H1 (cell line): Measurements from ENCODE around the gene KCNQ2. TPM values are rescaled to one million over a fixed set of nuclear protein-coding genes. Genes with fewer than 3 reads are reported as not detected.

Experiments
- EP300 ChIP-seq, 2 experiments: IDR thresholded peaks; 1 replicate in 1 of 2; 2 replicates in 1 of 2; pipeline ENCODE4 v1.6.1; 2011 to 2012; ENCODE audit warnings: low read depth in 2 of 2, low read length in 2 of 2, mild to moderate bottlenecking in 2 of 2, borderline replicate concordance in 1 of 2, inconsistent platforms in 1 of 2, moderate library complexity in 1 of 2
- GTF2F1 ChIP-seq: IDR thresholded peaks from 2 replicates; pipeline ENCODE4 v1.6.1; 2012; ENCODE audit warnings: low read depth, low read length, improper control_type of control experiment, borderline replicate concordance
- HDAC2 ChIP-seq, 2 experiments: fragments of 300-600 bp in 1 of 2; sonication (generic) in 1 of 2; IDR thresholded peaks; 2 replicates each; pipeline ENCODE4 v1.6.1; 2011 to 2012; ENCODE audit warnings: low read depth in 2 of 2, low read length in 2 of 2, mild to moderate bottlenecking in 2 of 2, moderate library complexity in 2 of 2, borderline replicate concordance in 1 of 2, inconsistent platforms in 1 of 2
- KDM5A ChIP-seq: fragments of 200-600 bp; IDR thresholded peaks from 2 replicates; pipeline ENCODE4 v1.7.1; 2012; ENCODE audit warnings: mild to moderate bottlenecking, low read length, inconsistent platforms, mixed read lengths
- RFX5 ChIP-seq: IDR thresholded peaks from 2 replicates; pipeline ENCODE4 v1.6.1; 2011; ENCODE audit warnings: low read depth, low read length, improper control_type of control experiment, borderline replicate concordance
- SIRT6 ChIP-seq: IDR thresholded peaks from one replicate; pipeline ENCODE4 v1.7.1; 2012; ENCODE audit warnings: low read length, inconsistent platforms
- SP2 ChIP-seq: IDR thresholded peaks from 2 replicates; pipeline ENCODE4 v1.6.1; 2012; ENCODE audit warnings: mild to moderate bottlenecking, low read length, inconsistent platforms
- TBP ChIP-seq: IDR thresholded peaks from 2 replicates; pipeline ENCODE4 v1.6.1; 2011; ENCODE audit warnings: low read depth, low read length, improper control_type of control experiment
- YY1 ChIP-seq: IDR thresholded peaks from 2 replicates; pipeline ENCODE4 v1.6.1; 2011; ENCODE audit warnings: low read depth, mild to moderate bottlenecking, low read length
- ZNF274 ChIP-seq: IDR thresholded peaks from 2 replicates; pipeline ENCODE4 v1.7.0; 2012; ENCODE audit warnings: low read length, borderline replicate concordance; ENCODE audit errors: extremely low read depth
- polyA plus RNA-seq, 7 experiments: library from polyadenylated mRNA; depleted of rRNA in 3 of 7; stranded (reverse) in 5 of 7; unstranded in 2 of 7; fragments of >200 nt in 5 of 7; fragments of 200-250 nt in 2 of 7; gene quantifications; 1 replicate in 5 of 7; 2 replicates in 1 of 7; 4 replicates in 1 of 7; pipeline versions ENCODE4 v1.2.1 to v1.2.3, GENCODE V29; 2011 to 2013; ENCODE audit warnings: missing spikeins in 2 of 7, mixed read lengths in 2 of 7
- total RNA-seq: library from RNA; stranded (reverse); fragmentation: NEBNext Ultra II Directional; extraction: Animal tissue kit (Norgen Biotek cat#: 25700); gene quantifications from 2 replicates; pipeline ENCODE4 v1.2.1, GENCODE V29; 2021
- TF ChIP-seq, protein P1 (sequence below): IDR thresholded peaks from 2 replicates; pipeline ENCODE4 v1.6.1; 2012; ENCODE audit warnings: low read length, inconsistent platforms

The KCNQ2 gene
- total and polyA plus RNA-seq, 2 of the 8 experiments (the other 6 are each of a cell fraction or from before 2014, with no cell fraction given) = 82.6 to 243 TPM

DNA sequence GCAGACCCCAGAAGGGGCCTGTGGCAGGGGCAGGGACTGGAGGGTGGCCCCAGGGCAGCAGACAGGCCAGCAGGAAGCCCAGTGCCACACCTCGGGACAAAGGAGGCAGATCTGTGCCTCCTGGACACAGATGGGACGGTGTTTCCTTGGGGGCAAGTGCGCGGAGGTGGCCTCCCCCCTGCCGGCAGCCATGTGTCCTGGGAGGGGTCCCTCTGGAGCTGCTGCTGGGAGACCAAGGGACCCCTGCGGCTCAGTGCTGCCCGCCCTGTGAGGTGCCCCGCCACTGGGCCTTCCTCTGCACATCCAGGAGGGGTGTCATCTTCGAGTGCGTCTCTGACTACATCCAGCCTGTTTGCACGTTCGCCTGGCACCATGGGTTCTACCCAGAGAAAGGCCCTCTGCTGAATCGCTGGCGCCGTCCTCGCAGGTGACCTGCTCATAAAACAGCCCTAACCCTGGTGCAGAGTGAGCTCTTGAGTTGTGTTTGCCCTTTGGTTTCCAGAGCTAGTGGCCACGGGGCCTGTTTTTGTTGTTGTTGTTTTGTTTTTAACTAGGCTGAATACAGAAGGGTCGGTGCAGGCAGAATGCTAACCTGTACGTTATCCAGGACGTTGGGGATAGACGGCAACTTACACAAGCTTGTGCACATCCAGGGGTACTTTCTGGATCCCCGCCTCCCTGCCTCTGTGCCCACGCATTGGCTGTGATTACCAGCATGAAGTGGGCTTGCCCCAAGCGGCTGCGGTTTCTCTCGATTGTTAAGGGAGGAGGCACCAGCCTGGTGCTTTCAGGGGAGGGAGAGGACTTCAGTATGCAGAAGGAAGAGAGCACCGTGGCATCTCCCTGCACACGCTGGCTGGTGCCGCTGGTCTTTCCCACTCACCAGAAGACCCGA, 1.3 kb upstream of the KCNQ2 start (continued):
- TF ChIP-seq GTF2F1 (no peak), EP300 (IDR thresholded peaks at IDR 0.05; ENCODE audit: borderline replicate concordance in 1 of 2, low read depth in 2 of 2, low read length in 2 of 2) (no peak), SP2 (no peak), YY1 (no peak), ZNF274 (no peak), KDM5A (no peak), TBP (no peak), SIRT6 (no peak), RFX5 (no peak), HDAC2 (IDR thresholded peaks at IDR 0.05; ENCODE audit: borderline replicate concordance in 1 of 2, low read depth in 2 of 2, low read length in 2 of 2) (no peak)
- TF ChIP-seq, protein P1, sequence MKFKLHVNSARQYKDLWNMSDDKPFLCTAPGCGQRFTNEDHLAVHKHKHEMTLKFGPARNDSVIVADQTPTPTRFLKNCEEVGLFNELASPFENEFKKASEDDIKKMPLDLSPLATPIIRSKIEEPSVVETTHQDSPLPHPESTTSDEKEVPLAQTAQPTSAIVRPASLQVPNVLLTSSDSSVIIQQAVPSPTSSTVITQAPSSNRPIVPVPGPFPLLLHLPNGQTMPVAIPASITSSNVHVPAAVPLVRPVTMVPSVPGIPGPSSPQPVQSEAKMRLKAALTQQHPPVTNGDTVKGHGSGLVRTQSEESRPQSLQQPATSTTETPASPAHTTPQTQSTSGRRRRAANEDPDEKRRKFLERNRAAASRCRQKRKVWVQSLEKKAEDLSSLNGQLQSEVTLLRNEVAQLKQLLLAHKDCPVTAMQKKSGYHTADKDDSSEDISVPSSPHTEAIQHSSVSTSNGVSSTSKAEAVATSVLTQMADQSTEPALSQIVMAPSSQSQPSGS = no peak
- TF ChIP-seq, all 59 proteins: peak for 0
